HepG2 (cell line): ENCODE data around the gene TUBB4B. TPM values are rescaled to one million over a fixed set of nuclear protein-coding genes. Genes with fewer than 3 reads are reported as not detected.
A peak's percentile ranks its signal among the peaks of the same experiment; 100 is the strongest.

Source experiments
- ARNTL ChIP-seq: sonication (generic); formaldehyde crosslinking; IDR thresholded peaks from 2 replicates; pipeline ENCODE4 v1.4.0; 2020; ENCODE audit warnings: mild to moderate bottlenecking, missing genetic modification reagents
- CREB3 ChIP-seq: sonication (generic); formaldehyde crosslinking; IDR thresholded peaks from 2 replicates; pipeline ENCODE4 v1.5.0; 2020; ENCODE audit warnings: missing genetic modification reagents
- ESRRA ChIP-seq: sonication (generic); formaldehyde crosslinking; IDR thresholded peaks from 2 replicates; pipeline ENCODE4 v1.5.1; 2020; ENCODE audit warnings: mild to moderate bottlenecking, low read depth, missing genetic modification reagents
- HDAC1 ChIP-seq: sonication (generic); formaldehyde crosslinking; IDR thresholded peaks from 2 replicates; pipeline ENCODE4 v1.5.1; 2020; ENCODE audit warnings: mild to moderate bottlenecking, missing genetic modification reagents
- MEIS2 ChIP-seq: sonication (generic); formaldehyde crosslinking; IDR thresholded peaks from 2 replicates; pipeline ENCODE4 v1.9.0; 2021; ENCODE audit warnings: mild to moderate bottlenecking, missing genetic modification reagents
- MTF1 ChIP-seq: sonication (generic); formaldehyde crosslinking; IDR thresholded peaks from 2 replicates; pipeline ENCODE4 v1.5.0; 2020; ENCODE audit warnings: missing genetic modification reagents
- NFYB ChIP-seq: sonication (generic); formaldehyde crosslinking; IDR thresholded peaks from 2 replicates; pipeline ENCODE4 v1.4.0; 2020; ENCODE audit warnings: missing genetic modification reagents
- NR3C1 ChIP-seq: sonication (generic); formaldehyde crosslinking; IDR thresholded peaks from 2 replicates; pipeline ENCODE4 v1.4.0; 2020; ENCODE audit warnings: missing genetic modification reagents
- NRL ChIP-seq: sonication (generic); formaldehyde crosslinking; IDR thresholded peaks from 2 replicates; pipeline ENCODE4 v1.5.0; 2020; ENCODE audit warnings: missing genetic modification reagents, mild to moderate bottlenecking, moderate library complexity, borderline replicate concordance
- PREB ChIP-seq: sonication (generic); formaldehyde crosslinking; IDR thresholded peaks from 2 replicates; pipeline ENCODE4 v1.4.0; 2020; ENCODE audit warnings: missing genetic modification reagents
- RCOR2 ChIP-seq: IDR thresholded peaks from 2 replicates; pipeline ENCODE4 v1.6.1; 2016; ENCODE audit warnings: missing biosample characterization, missing genetic modification reagents
- SALL2 ChIP-seq: sonication (generic); formaldehyde crosslinking; IDR thresholded peaks from 2 replicates; pipeline ENCODE4 v1.8.1; 2023; ENCODE audit warnings: mild to moderate bottlenecking, missing genetic modification reagents, inconsistent platforms
- ZMYM2 ChIP-seq: sonication (generic); formaldehyde crosslinking; IDR thresholded peaks from 2 replicates; pipeline ENCODE4 v1.8.0; 2022; ENCODE audit warnings: mild to moderate bottlenecking, missing genetic modification reagents
- ZNF17 ChIP-seq: sonication (generic); formaldehyde crosslinking; IDR thresholded peaks from 2 replicates; pipeline ENCODE4 v1.5.0; 2020; ENCODE audit warnings: mild to moderate bottlenecking, missing genetic modification reagents
- ZNF407 ChIP-seq: sonication (generic); formaldehyde crosslinking; IDR thresholded peaks from one replicate; pipeline ENCODE4 v1.5.1; 2020; ENCODE audit warnings: mild to moderate bottlenecking, missing genetic modification reagents; ENCODE audit errors: not compliant biosample characterization
- ZNF432 ChIP-seq: sonication (generic); formaldehyde crosslinking; IDR thresholded peaks from 2 replicates; pipeline ENCODE4 v1.5.0; 2020; ENCODE audit warnings: missing genetic modification reagents, mild to moderate bottlenecking, borderline replicate concordance
- ZNF572 ChIP-seq: sonication (generic); formaldehyde crosslinking; IDR thresholded peaks from 2 replicates; pipeline ENCODE4 v1.5.1; 2020; ENCODE audit warnings: mild to moderate bottlenecking, missing genetic modification reagents
- ZNF619 ChIP-seq: sonication (generic); formaldehyde crosslinking; IDR thresholded peaks from 2 replicates; pipeline ENCODE4 v1.4.0; 2020; ENCODE audit warnings: mild to moderate bottlenecking, missing genetic modification reagents
- ZNF670 ChIP-seq: sonication (generic); formaldehyde crosslinking; IDR thresholded peaks from 2 replicates; pipeline ENCODE4 v1.8.0; 2022; ENCODE audit warnings: mild to moderate bottlenecking, missing genetic modification reagents, borderline replicate concordance
- ZNF773 ChIP-seq: sonication (generic); formaldehyde crosslinking; IDR thresholded peaks from 2 replicates; pipeline ENCODE4 v1.4.0; 2020; ENCODE audit warnings: missing genetic modification reagents, borderline replicate concordance
- polyA plus RNA-seq, 8 experiments: library from polyadenylated mRNA; depleted of rRNA in 3 of 8; stranded (reverse) in 7 of 8; unstranded in 1 of 8; fragments of >200 nt; fragmentation: Illumina TruSeq in 4 of 8; extraction: Trizol in 4 of 8; gene quantifications; 2 replicates each; pipeline versions ENCODE4 v1.2.1 to v1.2.3, GENCODE V29; 2011 to 2016; ENCODE audit warnings: low read depth in 4 of 8, missing spikeins in 1 of 8, mixed read lengths in 1 of 8; ENCODE audit not compliant: insufficient read depth in 1 of 8
- total RNA-seq, 5 experiments: library from RNA; depleted of rRNA; stranded (reverse); fragments of >200 nt; fragmentation: Illumina TruSeq; extraction: Trizol; gene quantifications; 2 replicates each; pipeline ENCODE4 v1.2.3, GENCODE V29; 2016; ENCODE audit warnings: low read depth in 1 of 5

Gene TUBB4B
- total and polyA plus RNA-seq, 2 of the 13 experiments (the other 11 are each of a cell fraction or from before 2014, with no cell fraction given), result 182 to 412 TPM

- TF ChIP-seq ZNF619 (CRISPR knock-in tag) (no peak), ESRRA (CRISPR knock-in tag) (no peak), ZNF407 (CRISPR knock-in tag) (no peak), PREB (CRISPR knock-in tag) (no peak), ZNF670 (CRISPR knock-in tag) (no peak), NFYB (CRISPR knock-in tag) (no peak), NRL (CRISPR knock-in tag) (peak; percentile 82; the same call in 1 of the 2 replicates), SALL2 (peak; percentile 34; the same call in 1 of the 2 replicates), ZNF572 (CRISPR knock-in tag) (no peak), ZNF17 (CRISPR knock-in tag) (no peak), NR3C1 (CRISPR knock-in tag) (no peak), RCOR2 (CRISPR knock-in tag) (no peak), ARNTL (no peak; the same call in 1 of the 2 replicates), CREB3 (no peak), ZNF773 (CRISPR knock-in tag) (no peak), MEIS2 (peak; percentile 57; the same call in 1 of the 2 replicates), MTF1 (CRISPR knock-in tag) (no peak), ZNF432 (CRISPR knock-in tag) (no peak), HDAC1 (peak; percentile 79), ZMYM2 (CRISPR knock-in tag) (no peak)
Measured at GRCh38 chr9:137218754-137219271, 22.3 kb upstream of the TUBB4B start (continued).
